Activated CD8-positive, alpha-beta memory T cell treated with anti-CD3 and anti-CD28 coated beads for 48 hours (primary cell): ENCODE measurements around the gene TBX2.
"Not testable (repeated sequence)": the region's sequence is repeated elsewhere in the genome, so short reads cannot be mapped to it uniquely, and the experiment has no call there.

Experiments used
- DNase-seq, 3 experiments: peaks; one replicate each; pipeline ENCODE4 v3.0.0-alpha.2; 2020; ENCODE audit warnings: low read depth in 2 of 3, low spot score in 2 of 3

Gene TBX2

GRCh38 chr17:61429831-61430230 is 30.2 kb downstream of the TBX2 start:
- not testable (repeated sequence) for DNase-seq

- DNase-seq: no peak
Observed at GRCh38 chr17:61431594-61432311, 32.1 kb downstream of the TBX2 start.

GRCh38 chr17:61436273-61436672 is 36.6 kb downstream of the TBX2 start:
- no peak for DNase-seq

- no peak for DNase-seq
Observed at GRCh38 chr17:61436995-61437704, 37.5 kb downstream of the TBX2 start.

GRCh38 chr17:61440697-61441096 is 41.1 kb downstream of the TBX2 start:
- no peak for DNase-seq

GRCh38 chr17:61441507-61441906 is 41.9 kb downstream of the TBX2 start:
- not testable (repeated sequence) for DNase-seq

GRCh38 chr17:61442136-61442775 is 42.6 kb downstream of the TBX2 start:
- no peak for DNase-seq

GRCh38 chr17:61442878-61443474 is 43.3 kb downstream of the TBX2 start:
- DNase-seq: no peak

GRCh38 chr17:61443475-61443882 is 43.8 kb downstream of the TBX2 start:
- DNase-seq: no peak

- no peak for DNase-seq
Observed at GRCh38 chr17:61444075-61444474, 44.4 kb downstream of the TBX2 start.

- no peak for DNase-seq
Observed at GRCh38 chr17:61444831-61445230, 45.2 kb downstream of the TBX2 start.

GRCh38 chr17:61447358-61447757 is 47.7 kb downstream of the TBX2 start:
- DNase-seq: no peak

- no peak for DNase-seq
Observed at GRCh38 chr17:61448042-61448441, 48.4 kb downstream of the TBX2 start.

- DNase-seq: not testable (repeated sequence)
Observed at GRCh38 chr17:61449140-61449539, 49.5 kb downstream of the TBX2 start.

- DNase-seq: no peak
Observed at GRCh38 chr17:61449707-61450640, 50.3 kb downstream of the TBX2 start.

GRCh38 chr17:61450641-61451537 is 51.2 kb downstream of the TBX2 start:
- no peak for DNase-seq

- no peak for DNase-seq
Observed at GRCh38 chr17:61451538-61452300, 52.1 kb downstream of the TBX2 start.

GRCh38 chr17:61452301-61453290 is 53.0 kb downstream of the TBX2 start, which contains the start of gene TBX4:
Gene TBX4 (plus strand): TSS chr17:61452422. CDS start chr17:61456491, 4,069 bp downstream.
- DNase-seq: no peak
